ENCODE data around the gene CLGN.
"Not testable (repeated sequence)": the region's sequence is repeated elsewhere in the genome, so short reads cannot be mapped to it uniquely, and the experiment has no call there.

Gene CLGN

DNA sequence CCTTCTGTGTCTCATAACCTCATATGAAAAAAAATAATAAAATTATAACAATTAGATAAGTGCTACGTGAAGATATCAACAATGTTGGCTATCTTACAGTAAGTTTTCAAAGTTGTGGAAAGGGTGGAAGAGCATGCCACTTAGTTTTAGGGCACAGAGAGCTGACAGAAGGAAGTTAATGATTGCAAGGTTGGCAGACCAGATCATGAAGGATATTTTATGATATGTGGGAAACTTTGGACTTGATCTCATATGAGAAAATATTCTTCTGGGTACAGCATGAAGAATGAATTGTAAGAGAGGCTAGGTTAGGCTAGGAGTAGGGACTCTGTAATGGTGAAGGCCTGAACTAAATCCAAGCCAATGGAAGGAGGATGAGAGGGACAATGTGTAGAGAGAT lies 36.2 kb upstream of the CLGN start:
- no peak for ATAC-seq (ENCODE audit: low read depth)

GRCh38 chr4:140463182-140463581 lies 35.7 kb upstream of the CLGN start:
- no peak for TF ChIP-seq CTCF (IDR thresholded peaks at IDR 0.05; ENCODE audit: poor library complexity, severe bottlenecking)

More for the DNA sequence above, 36.2 kb upstream of the CLGN start:
- Histone ChIP-seq H3K4me1 (ENCODE audit: insufficient read depth, poor library complexity, severe bottlenecking) (no peaks in the 10 kb centered on the region), H3K27ac (ENCODE audit: poor library complexity, severe bottlenecking) (no peak overlapping the region), H3K27me3 (ENCODE audit: insufficient read depth, poor library complexity, severe bottlenecking) (no peaks in the 10 kb centered on the region), H3K36me3 (ENCODE audit: low read depth) (no peaks in the 10 kb centered on the region), H3K9me3 (ENCODE audit: severe bottlenecking) (no peaks in the 10 kb centered on the region), H3K4me3 (ENCODE audit: severe bottlenecking) (no peak overlapping the region)
- no peak for TF ChIP-seq CTCF (IDR thresholded peaks at IDR 0.05; ENCODE audit: poor library complexity, severe bottlenecking)
- no peak for DNase-seq (ENCODE audit: low spot score)

GRCh38 chr4:140450352-140450751 lies 22.9 kb upstream of the CLGN start:
- DNase-seq (ENCODE audit: low spot score) (no peak), ATAC-seq (ENCODE audit: low read depth) (no peak)
- Histone ChIP-seq H3K9me3 (ENCODE audit: severe bottlenecking) (no peaks in the 10 kb centered on the region), H3K27me3 (ENCODE audit: insufficient read depth, poor library complexity, severe bottlenecking) (peaks cover 9% of the 10 kb centered on the region), H3K27ac (ENCODE audit: poor library complexity, severe bottlenecking) (no peak overlapping the region), H3K36me3 (ENCODE audit: low read depth) (no peaks in the 10 kb centered on the region), H3K4me1 (ENCODE audit: insufficient read depth, poor library complexity, severe bottlenecking) (no peaks in the 10 kb centered on the region), H3K4me3 (ENCODE audit: severe bottlenecking) (no peak overlapping the region)
- TF ChIP-seq CTCF (IDR thresholded peaks at IDR 0.05; ENCODE audit: poor library complexity, severe bottlenecking) = no peak

More at GRCh38 chr4:140463182-140463581, 35.7 kb upstream of the CLGN start:
- DNase-seq (ENCODE audit: low spot score) (no peak), ATAC-seq (ENCODE audit: low read depth) (no peak)
- H3K4me3 ChIP-seq (ENCODE audit: severe bottlenecking) = no peak overlapping the region
- no peaks in the 10 kb centered on the region for H3K4me1 ChIP-seq (ENCODE audit: insufficient read depth, poor library complexity, severe bottlenecking)
- no peaks in the 10 kb centered on the region for H3K9me3 ChIP-seq (ENCODE audit: severe bottlenecking)
- no peaks in the 10 kb centered on the region for H3K27me3 ChIP-seq (ENCODE audit: insufficient read depth, poor library complexity, severe bottlenecking)
- H3K27ac ChIP-seq (ENCODE audit: poor library complexity, severe bottlenecking) = no peak overlapping the region
- no peaks in the 10 kb centered on the region for H3K36me3 ChIP-seq (ENCODE audit: low read depth)

DNA sequence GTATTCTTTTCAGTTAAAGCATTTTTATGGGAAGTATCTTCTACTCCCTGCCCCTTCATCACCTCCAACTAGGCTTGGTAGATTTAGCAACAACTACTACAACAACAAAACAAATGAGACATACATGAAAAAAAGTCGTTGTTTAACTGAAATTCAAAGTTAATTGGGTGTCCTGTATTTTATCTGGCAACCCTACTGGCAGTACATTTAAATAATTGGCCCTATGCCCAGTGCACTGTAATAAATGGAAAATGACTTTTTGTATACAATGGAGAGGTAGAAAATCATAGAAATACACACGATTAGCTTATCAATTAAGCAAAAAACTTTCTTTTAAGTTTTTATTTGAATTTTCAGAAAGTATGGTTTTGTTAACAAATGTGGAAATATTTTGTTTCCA lies 21.4 kb upstream of the CLGN start:
- peaks cover 9% of the 10 kb centered on the region for H3K27me3 ChIP-seq (ENCODE audit: insufficient read depth, poor library complexity, severe bottlenecking)
- no peak overlapping the region for H3K27ac ChIP-seq (ENCODE audit: poor library complexity, severe bottlenecking)
- no peak for TF ChIP-seq CTCF (IDR thresholded peaks at IDR 0.05; ENCODE audit: poor library complexity, severe bottlenecking)
- DNase-seq (ENCODE audit: low spot score) (no peak), ATAC-seq (ENCODE audit: low read depth) (no peak)
- no peaks in the 10 kb centered on the region for H3K36me3 ChIP-seq (ENCODE audit: low read depth)
- no peak overlapping the region for H3K4me3 ChIP-seq (ENCODE audit: severe bottlenecking)
- H3K4me1 ChIP-seq (ENCODE audit: insufficient read depth, poor library complexity, severe bottlenecking) = no peaks in the 10 kb centered on the region
- H3K9me3 ChIP-seq (ENCODE audit: severe bottlenecking) = no peaks in the 10 kb centered on the region

DNA sequence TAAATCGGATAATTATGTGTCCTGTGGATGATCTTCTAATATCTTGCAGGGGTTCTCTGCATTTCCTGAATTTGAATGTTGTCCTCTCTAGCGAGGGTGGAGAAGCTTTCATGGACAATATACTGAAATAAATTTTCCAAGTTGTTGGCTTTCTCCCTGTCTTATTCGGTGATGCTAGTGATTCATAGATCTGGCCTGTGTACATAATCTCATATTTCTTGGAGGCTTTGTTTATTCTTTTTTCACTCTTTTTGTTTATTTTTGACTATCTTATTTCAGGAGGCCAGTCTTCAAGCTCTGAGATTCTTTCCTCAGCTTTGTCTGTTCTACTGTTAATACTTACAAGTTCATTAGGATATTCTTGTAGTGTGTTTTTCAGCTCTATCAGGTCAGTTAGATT lies 20.7 kb upstream of the CLGN start:
- peaks cover 9% of the 10 kb centered on the region for H3K27me3 ChIP-seq (ENCODE audit: insufficient read depth, poor library complexity, severe bottlenecking)
- no peaks in the 10 kb centered on the region for H3K9me3 ChIP-seq (ENCODE audit: severe bottlenecking)
- H3K36me3 ChIP-seq (ENCODE audit: low read depth) = no peaks in the 10 kb centered on the region
- no peak for ATAC-seq (ENCODE audit: low read depth)
- TF ChIP-seq CTCF (IDR thresholded peaks at IDR 0.05; ENCODE audit: poor library complexity, severe bottlenecking) = no peak
- H3K4me1 ChIP-seq (ENCODE audit: insufficient read depth, poor library complexity, severe bottlenecking) = no peaks in the 10 kb centered on the region
- no peak for DNase-seq (ENCODE audit: low spot score)
- H3K4me3 ChIP-seq (ENCODE audit: severe bottlenecking) = no peak overlapping the region
- H3K27ac ChIP-seq (ENCODE audit: poor library complexity, severe bottlenecking) = no peak overlapping the region

DNA sequence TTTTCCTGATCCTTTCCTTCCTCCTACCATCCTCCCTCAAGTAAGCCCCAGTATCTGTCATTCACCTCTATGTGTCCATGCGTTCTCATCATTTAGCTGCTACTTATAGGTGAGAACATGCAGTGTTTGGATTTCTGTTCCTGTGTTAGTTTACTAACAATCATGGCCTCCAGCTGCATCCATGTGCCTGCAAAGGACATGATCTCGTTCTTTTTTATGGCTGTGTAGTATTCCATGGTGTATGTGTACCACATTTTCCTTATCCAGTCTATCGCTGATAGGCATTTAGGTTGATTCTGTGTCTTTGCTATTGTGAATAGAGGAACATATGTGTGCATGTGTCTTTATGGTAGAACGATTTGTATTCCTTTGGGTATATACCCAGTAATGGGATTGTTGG lies 16.9 kb upstream of the CLGN start:
- ATAC-seq (ENCODE audit: low read depth); H3K4me3 ChIP-seq (ENCODE audit: severe bottlenecking); H3K27me3 ChIP-seq (ENCODE audit: insufficient read depth, poor library complexity, severe bottlenecking); H3K4me1 ChIP-seq (ENCODE audit: insufficient read depth, poor library complexity, severe bottlenecking); H3K36me3 ChIP-seq (ENCODE audit: low read depth); H3K9me3 ChIP-seq (ENCODE audit: severe bottlenecking); H3K27ac ChIP-seq (ENCODE audit: poor library complexity, severe bottlenecking); DNase-seq (ENCODE audit: low spot score): not testable (repeated sequence)

All from RWPE2 (cell line).